Stimulated activated CD8-positive, alpha-beta memory T cell treated with anti-CD3 and anti-CD28 coated beads, Interleukin-12 subunit alpha, Interleukin-12 subunit beta, amount 100 ng/mL, for 24 hours (primary cell): ENCODE data around the gene FAM174C.

ENCODE experiments used
- DNase-seq: peaks from one replicate; pipeline ENCODE4 v3.0.0-alpha.2; 2020; ENCODE audit errors: extremely low read depth

The FAM174C gene

GRCh38 chr19:1285737-1286360 lies 10.5 kb downstream of the FAM174C start, which contains the start of gene EFNA2:
TSS of gene EFNA2 (plus strand) at chr19:1285873. CDS start at chr19:1286169, 296 bp downstream.
- no peak for DNase-seq

- no peak for DNase-seq
Measured at GRCh38 chr19:1286487-1287353, 11.4 kb downstream of the FAM174C start.

GRCh38 chr19:1287354-1288225 lies 12.3 kb downstream of the FAM174C start:
- DNase-seq = no peak

- no peak for DNase-seq
Measured at GRCh38 chr19:1288226-1288612, 12.9 kb downstream of the FAM174C start.

GRCh38 chr19:1288833-1289685 lies 13.7 kb downstream of the FAM174C start:
- no peak for DNase-seq

GRCh38 chr19:1289686-1290025 lies 14.3 kb downstream of the FAM174C start:
- no peak for DNase-seq

GRCh38 chr19:1290196-1290702 lies 14.9 kb downstream of the FAM174C start:
- no peak for DNase-seq

GRCh38 chr19:1290703-1291651 lies 15.6 kb downstream of the FAM174C start:
- no peak for DNase-seq

GRCh38 chr19:1291761-1292418 lies 16.6 kb downstream of the FAM174C start:
- DNase-seq = no peak

GRCh38 chr19:1292419-1293151 lies 17.3 kb downstream of the FAM174C start:
- DNase-seq = no peak

GRCh38 chr19:1293782-1294604 lies 18.7 kb downstream of the FAM174C start:
- no peak for DNase-seq

GRCh38 chr19:1294688-1295087 lies 19.4 kb downstream of the FAM174C start:
- no peak for DNase-seq

GRCh38 chr19:1295169-1296012 lies 20.1 kb downstream of the FAM174C start:
- DNase-seq = no peak

- no peak for DNase-seq
Measured at GRCh38 chr19:1296078-1296477, 20.7 kb downstream of the FAM174C start.

GRCh38 chr19:1296575-1297271 lies 21.4 kb downstream of the FAM174C start:
- no peak for DNase-seq

GRCh38 chr19:1298235-1298634 lies 22.9 kb downstream of the FAM174C start:
- no peak for DNase-seq
